Gastrocnemius medialis (tissue), 4 donors: ENCODE data around the gene UBR4.

Experiments used
- POLR2A ChIP-seq, 2 donors: fragments of 450-650 bp; IDR thresholded peaks; one replicate each; pipeline ENCODE4 v1.6.1; 2017; ENCODE audit warnings: antibody characterized with exemption in 2 of 2, mild to moderate bottlenecking in 2 of 2, moderate library complexity in 2 of 2
- TF ChIP-seq, protein P1 (sequence below), 5 experiments: fragments of 450-650 bp in 3 of 5; fragments of 200-600 bp in 2 of 5; sonication (generic) in 2 of 5; IDR thresholded peaks in 4 of 5; conservative IDR thresholded peaks in 1 of 5; 1 replicate in 4 of 5; 2 replicates in 1 of 5; pipeline ENCODE4 v1.5.1; 2016 to 2019; ENCODE audit warnings: antibody characterized with exemption in 5 of 5, mild to moderate bottlenecking in 3 of 5, moderate library complexity in 3 of 5

DNA sequence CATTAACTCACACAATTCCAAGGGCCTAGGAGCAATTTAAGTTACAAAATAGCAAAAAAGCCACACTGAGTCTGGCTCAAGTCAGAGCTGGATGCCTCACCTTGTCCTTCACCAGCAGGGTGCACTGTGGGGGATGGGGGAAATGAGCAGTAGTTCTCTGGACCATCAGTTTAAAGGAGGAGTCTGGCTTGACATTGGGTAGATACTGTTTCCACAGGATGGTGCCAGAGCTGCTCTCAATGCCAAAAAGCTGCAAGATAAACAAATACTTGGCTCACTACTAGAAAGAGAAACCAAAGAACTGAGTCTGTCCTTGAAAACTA lies 22.4 kb upstream of the UBR4 start:
- TF ChIP-seq, protein P1, sequence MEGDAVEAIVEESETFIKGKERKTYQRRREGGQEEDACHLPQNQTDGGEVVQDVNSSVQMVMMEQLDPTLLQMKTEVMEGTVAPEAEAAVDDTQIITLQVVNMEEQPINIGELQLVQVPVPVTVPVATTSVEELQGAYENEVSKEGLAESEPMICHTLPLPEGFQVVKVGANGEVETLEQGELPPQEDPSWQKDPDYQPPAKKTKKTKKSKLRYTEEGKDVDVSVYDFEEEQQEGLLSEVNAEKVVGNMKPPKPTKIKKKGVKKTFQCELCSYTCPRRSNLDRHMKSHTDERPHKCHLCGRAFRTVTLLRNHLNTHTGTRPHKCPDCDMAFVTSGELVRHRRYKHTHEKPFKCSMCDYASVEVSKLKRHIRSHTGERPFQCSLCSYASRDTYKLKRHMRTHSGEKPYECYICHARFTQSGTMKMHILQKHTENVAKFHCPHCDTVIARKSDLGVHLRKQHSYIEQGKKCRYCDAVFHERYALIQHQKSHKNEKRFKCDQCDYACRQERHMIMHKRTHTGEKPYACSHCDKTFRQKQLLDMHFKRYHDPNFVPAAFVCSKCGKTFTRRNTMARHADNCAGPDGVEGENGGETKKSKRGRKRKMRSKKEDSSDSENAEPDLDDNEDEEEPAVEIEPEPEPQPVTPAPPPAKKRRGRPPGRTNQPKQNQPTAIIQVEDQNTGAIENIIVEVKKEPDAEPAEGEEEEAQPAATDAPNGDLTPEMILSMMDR (IDR thresholded peaks at IDR 0.05 in 4 of 5, conservative IDR thresholded peaks at IDR 0.05 in 1 of 5), result peak in 2 of 5 experiments; percentile 20 to 32
- TF ChIP-seq POLR2A (IDR thresholded peaks at IDR 0.05), result no peak
